Pancreas (tissue), 10 donors: ENCODE measurements around the gene KIF13A. TPM values are rescaled to one million over a fixed set of nuclear protein-coding genes. Genes with fewer than 3 reads are reported as not detected.

ENCODE experiments used
- ATAC-seq, 4 donors: fragments of 200-7000 bp; cut with Tn5 transposase; one replicate each; pipeline versions ENCODE4 v1.8.0 to v1.9.1; 2020; ENCODE audit warnings: mild to moderate bottlenecking in 4 of 4, moderate library complexity in 4 of 4
- DNase-seq, 6 donors: peaks; one replicate each; pipeline ENCODE4 v3.0.0-alpha.2; 2020
- FAIRE-seq: peaks from 2 replicates; lab custom pipeline; 2012; peaks lifted over from hg19 to GRCh38; lab: Jason Lieb, UNC
- H3K27ac ChIP-seq, 4 donors: fragments of 200-600 bp; sonication (generic); 1 replicate in 3 of 4; 2 replicates in 1 of 4; pipeline versions ENCODE4 v1.5.0 to v1.8.0; 2020
- H3K27me3 ChIP-seq, 4 donors: fragments of 200-600 bp; one replicate each; pipeline ENCODE4 v1.8.0; 2021
- H3K36me3 ChIP-seq, 3 donors: fragments of 200-600 bp; sonication (generic) in 1 of 3; one replicate each; pipeline versions ENCODE4 v1.5.0 to v1.8.0; 2020 to 2021
- H3K4me1 ChIP-seq, 3 donors: fragments of 200-600 bp; one replicate each; pipeline ENCODE4 v1.8.0; 2021
- H3K4me3 ChIP-seq, 4 donors: fragments of 200-600 bp; sonication (generic) in 2 of 4; one replicate each; pipeline versions ENCODE4 v1.5.0 to v1.8.0; 2020 to 2021
- H3K9me3 ChIP-seq, 4 donors: fragments of 200-600 bp; one replicate each; pipeline ENCODE4 v1.8.0; 2021
- CTCF ChIP-seq, 4 donors: fragments of 200-600 bp; sonication (generic) in 3 of 4; IDR thresholded peaks; one replicate each; pipeline versions ENCODE4 v1.5.0 to v1.8.0; 2021; ENCODE audit warnings: antibody characterized with exemption in 4 of 4
- WGBS, 2 donors: extraction: QIAGEN DNeasy Blood & Tissue Kit; methylation state at CpG; one replicate each; pipeline ENCODE4 v1.1.7; 2013; 5-methylcytosine and 5-hydroxymethylcytosine counted together
- intact Hi-C, 3 donors: fragments of 100-400 bp; cut with DNase I; formaldehyde crosslinking; loops; one replicate each; pipeline versions ENCODE4 v1.11.1 to v1.14.2; 2022
- polyA plus RNA-seq, 2 donors: library from polyadenylated mRNA; stranded (reverse); fragments of 200-250 nt; gene quantifications; one replicate each; pipeline ENCODE4 v1.2.3, GENCODE V29; 2013
- total RNA-seq, 6 donors: library from RNA; stranded (reverse); fragmentation: NEBNext Ultra II Directional in 4 of 6; extraction: Animal tissue kit (Norgen Biotek cat#: 25700) in 4 of 6; gene quantifications; one replicate each; pipeline versions ENCODE4 v1.2.1 to v1.2.4, GENCODE V29; 2021 to 2023
- donor health status: healthy with polysubstance abuse.
- donor health status: DM: no; HTN: no; CAD: no; lungs with moderate emphysema.
- donor health status: DM: no; HTN: no; CAD: no.
- donor health status: control.
- donor health status: control.
- donor health status: Bipolar disorder and iron deficiency.
- donor health status: DM: yes; HTN: yes; CAD: no.
- donor health status: DM: no; HTN: no; CAD: no.
- donor health status: DM: no; HTN: no; CAD: no.
- donor health status: DM: yes; HTN: yes; CAD: no.

Gene KIF13A
- total and polyA plus RNA-seq, 8 donors = 7.3 to 18.1 (median 12.5) TPM

GRCh38 chr6:17999425-17999824, 12.0 kb upstream of the KIF13A start:
- no peaks in the 10 kb centered on the region for H3K4me1 ChIP-seq
- ATAC-seq (no peak), DNase-seq (no peak), FAIRE-seq (no peak)
- WGBS, 2 donors = 76 to 86% methylated on average over 7 of the region's 7 CpGs
- H3K4me3 ChIP-seq = no peak overlapping the region
- H3K9me3 ChIP-seq = no peaks in the 10 kb centered on the region
- no peak overlapping the region for H3K27ac ChIP-seq
- H3K36me3 ChIP-seq = no peaks in the 10 kb centered on the region
- intact Hi-C loops = no loop called here
- no peak for TF ChIP-seq CTCF (IDR thresholded peaks at IDR 0.05)
- H3K27me3 ChIP-seq = no peaks in the 10 kb centered on the region

- H3K4me3 ChIP-seq = no peak overlapping the region
- 78 to 88% methylated on average over 1 of the region's 1 CpG for WGBS, 2 donors
- no peak for ATAC-seq
- no peak for DNase-seq
- H3K4me1 ChIP-seq = no peaks in the 10 kb centered on the region
- H3K27me3 ChIP-seq = no peaks in the 10 kb centered on the region
- no peak overlapping the region for H3K27ac ChIP-seq
- no peaks in the 10 kb centered on the region for H3K9me3 ChIP-seq
- FAIRE-seq = no peak
- no peak for TF ChIP-seq CTCF (IDR thresholded peaks at IDR 0.05)
- H3K36me3 ChIP-seq = no peaks in the 10 kb centered on the region
- intact Hi-C loops = no loop called here
Measured at GRCh38 chr6:17998442-17998841, 11.0 kb upstream of the KIF13A start.

- no peak for FAIRE-seq
- no peaks in the 10 kb centered on the region for H3K36me3 ChIP-seq
- WGBS, 2 donors = 75 to 84% methylated on average over 3 of the region's 3 CpGs
- H3K9me3 ChIP-seq = no peaks in the 10 kb centered on the region
- no peak for TF ChIP-seq CTCF (IDR thresholded peaks at IDR 0.05)
- ATAC-seq = no peak
- DNase-seq = no peak
- H3K27me3 ChIP-seq = no peaks in the 10 kb centered on the region
- no peak overlapping the region for H3K27ac ChIP-seq
- intact Hi-C loops = no loop called here
- no peak overlapping the region for H3K4me3 ChIP-seq
- no peaks in the 10 kb centered on the region for H3K4me1 ChIP-seq
Measured at GRCh38 chr6:17998003-17998402, 10.6 kb upstream of the KIF13A start.

- FAIRE-seq = no peak
Measured at GRCh38 chr6:17995414-17995813, 8.0 kb upstream of the KIF13A start.

More at GRCh38 chr6:17995414-17995813, 8.0 kb upstream of the KIF13A start:
- Histone ChIP-seq H3K9me3 (no peaks in the 10 kb centered on the region), H3K27ac (no peak overlapping the region), H3K4me1 (no peaks in the 10 kb centered on the region), H3K27me3 (no peaks in the 10 kb centered on the region), H3K4me3 (no peak overlapping the region), H3K36me3 (no peaks in the 10 kb centered on the region)
- TF ChIP-seq CTCF (IDR thresholded peaks at IDR 0.05) = no peak
- intact Hi-C loops = no loop called here
- 89 to 97% methylated on average over 4 of the region's 4 CpGs for WGBS, 2 donors
- no peak for ATAC-seq
- no peak for DNase-seq
